Fibroblast of lung (primary cell): Measurements from ENCODE around the gene PPP1R13B. TPM values are rescaled to one million over a fixed set of nuclear protein-coding genes. Genes with fewer than 3 reads are reported as not detected.

Experiments
- DNase-seq, 2 donors: peaks; one replicate each; pipeline versions ENCODE4 v3.0.0 to v3.0.0-alpha.2; 2010; ENCODE audit warnings: low read depth in 2 of 2
- H2AFZ ChIP-seq: 2 replicates; pipeline ENCODE4 v1.5.1; 2012; ENCODE audit warnings: low read length, control low read depth, inconsistent platforms
- H3K27ac ChIP-seq: 2 replicates; pipeline ENCODE4 v1.5.1; 2011; ENCODE audit warnings: low read length, control low read depth; ENCODE audit not compliant: insufficient read depth
- H3K27me3 ChIP-seq: 2 replicates; pipeline ENCODE4 v1.5.1; 2011; ENCODE audit warnings: mild to moderate bottlenecking, low read length; ENCODE audit not compliant: control insufficient read depth, insufficient read depth
- H3K36me3 ChIP-seq: 2 replicates; pipeline ENCODE4 v1.5.1; 2011; ENCODE audit warnings: low read length; ENCODE audit not compliant: control insufficient read depth, insufficient read depth
- H3K4me1 ChIP-seq: 2 replicates; pipeline ENCODE4 v1.5.1; 2011; ENCODE audit warnings: low read length; ENCODE audit not compliant: control insufficient read depth, insufficient read depth; ENCODE audit errors: extremely low read depth
- H3K4me2 ChIP-seq: 2 replicates; pipeline ENCODE4 v1.5.1; 2011; ENCODE audit warnings: low read length, control low read depth; ENCODE audit not compliant: insufficient read depth; ENCODE audit errors: extremely low read depth
- H3K4me3 ChIP-seq, 4 experiments: fragments of 200-600 bp in 1 of 4; sonication (generic) in 1 of 4; replicated peaks in 1 of 4; 2 replicates each; pipeline ENCODE4 v1.5.1; 2011 to 2016; ENCODE audit warnings: low read length in 4 of 4, low read depth in 3 of 4, mild to moderate bottlenecking in 3 of 4, control low read depth in 2 of 4, inconsistent platforms in 1 of 4, mixed read lengths in 1 of 4; ENCODE audit not compliant: insufficient read depth in 1 of 4; ENCODE audit errors: control extremely low read depth in 1 of 4
- H3K79me2 ChIP-seq: 2 replicates; pipeline ENCODE4 v1.5.1; 2012; ENCODE audit warnings: mild to moderate bottlenecking, low read length, inconsistent platforms; ENCODE audit not compliant: control insufficient read depth, insufficient read depth
- H3K9ac ChIP-seq: 2 replicates; pipeline ENCODE4 v1.5.1; 2011; ENCODE audit warnings: mild to moderate bottlenecking, low read length, control low read depth; ENCODE audit not compliant: insufficient read depth
- H3K9me3 ChIP-seq: 2 replicates; pipeline ENCODE4 v1.5.1; 2012; ENCODE audit warnings: low read depth, low read length; ENCODE audit not compliant: control insufficient read depth, insufficient read depth
- H4K20me1 ChIP-seq: 2 replicates; pipeline ENCODE4 v1.5.1; 2011; ENCODE audit warnings: low read length; ENCODE audit not compliant: control insufficient read depth, insufficient read depth; ENCODE audit errors: extremely low read depth
- CTCF ChIP-seq, 2 donors: IDR thresholded peaks in 1 of 2; conservative IDR thresholded peaks in 1 of 2; 1 replicate in 1 of 2; 2 replicates in 1 of 2; pipeline ENCODE4 v1.5.1; 2011 to 2012; ENCODE audit warnings: low read length in 2 of 2, control low read depth in 1 of 2, inconsistent platforms in 1 of 2, low read depth in 1 of 2, mild to moderate bottlenecking in 1 of 2
- EZH2 ChIP-seq: IDR thresholded peaks from 2 replicates; pipeline ENCODE4 v1.5.1; 2012; ENCODE audit warnings: low read length, control low read depth, mild to moderate bottlenecking; ENCODE audit errors: missing control alignments
- polyA plus RNA-seq, 2 donors: library from polyadenylated mRNA; depleted of rRNA in 1 of 2; stranded (reverse) in 1 of 2; unstranded in 1 of 2; fragments of >200 nt; gene quantifications; 2 replicates each; pipeline ENCODE4 v1.2.1, GENCODE V29; 2011 to 2012; ENCODE audit warnings: missing spikeins in 1 of 2
- total RNA-seq: library from RNA; depleted of rRNA; stranded (reverse); fragments of >200 nt; gene quantifications from 2 replicates; pipeline ENCODE4 v1.2.1, GENCODE V29; 2014

PPP1R13B gene
- total and polyA plus RNA-seq, 2 donors (not counting 1 experiment from before 2014, with no cell fraction given) = 2.0 to 2.7 TPM

DNA sequence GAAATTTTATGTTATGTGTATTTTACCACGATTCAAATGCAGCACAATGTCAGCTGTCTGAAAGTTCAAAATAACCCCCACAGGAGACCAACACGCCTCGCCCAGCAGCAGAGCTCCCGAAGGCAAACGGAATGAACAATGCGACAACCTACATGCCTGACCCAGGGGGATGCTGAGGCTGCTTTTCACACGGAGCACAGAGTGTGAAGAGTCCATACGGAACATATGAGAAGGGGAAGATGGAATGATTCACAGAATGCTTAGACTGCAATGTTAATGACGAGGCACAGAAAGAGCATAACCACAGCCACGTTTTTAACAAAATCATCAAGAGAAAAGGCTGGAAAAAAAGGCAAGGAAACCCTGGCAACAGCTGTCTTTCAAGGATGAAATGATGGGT lies 109.2 kb downstream of the PPP1R13B start:
- peak in 1 of 2 donors; percentile 42 for DNase-seq
- Histone ChIP-seq H4K20me1 (no peaks in the 10 kb centered on the region), H3K27ac (no peak overlapping the region), H3K36me3 (peaks cover 2% of the 10 kb centered on the region), H3K4me3 (no peak overlapping the region), H3K79me2 (no peaks in the 10 kb centered on the region), H3K4me1 (peaks cover 2% of the 10 kb centered on the region), H2AFZ (no peak overlapping the region), H3K27me3 (no peaks in the 10 kb centered on the region), H3K9ac (no peak overlapping the region), H3K4me2 (no peak overlapping the region), H3K9me3 (no peaks in the 10 kb centered on the region)
- TF ChIP-seq CTCF (conservative IDR thresholded peaks at IDR 0.05 in 1 of 2, IDR thresholded peaks at IDR 0.05 in 1 of 2; ENCODE audit: low read depth in 1 of 2, low read length in 2 of 2) = no peak
- no peak for TF ChIP-seq EZH2

DNA sequence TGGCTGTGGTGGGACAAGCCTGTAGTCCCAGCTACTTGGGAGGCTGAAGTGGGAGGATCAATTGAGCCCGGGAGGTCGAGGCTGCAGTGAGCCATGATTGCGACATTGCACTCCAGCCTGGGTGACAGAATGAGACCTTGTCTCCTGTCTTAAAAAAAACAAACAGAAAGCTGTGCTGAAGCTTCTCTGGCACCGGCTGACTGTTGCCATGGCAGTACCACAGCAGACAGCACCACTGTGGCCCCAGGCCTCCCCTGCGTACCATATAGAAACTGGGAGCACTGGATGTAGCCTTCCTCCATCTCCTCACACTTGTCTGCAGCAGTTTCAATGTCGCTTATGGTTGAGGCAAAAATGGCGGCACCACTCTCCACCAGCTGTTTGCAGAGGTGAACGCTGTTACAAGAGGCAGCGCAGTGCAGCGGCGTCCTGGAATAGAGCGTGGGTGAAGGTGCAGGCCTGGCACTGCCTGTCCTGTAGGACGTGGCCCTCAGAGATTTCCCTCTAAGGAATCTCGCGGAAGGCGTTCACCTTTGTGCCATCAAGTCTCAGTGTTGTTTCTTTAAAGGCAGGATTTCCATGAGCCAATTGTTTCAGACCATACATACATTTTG lies 109.8 kb downstream of the PPP1R13B start:
- Histone ChIP-seq H3K9ac (no peak overlapping the region), H3K79me2 (no peaks in the 10 kb centered on the region), H3K27me3 (no peaks in the 10 kb centered on the region), H3K4me2 (no peak overlapping the region), H3K9me3 (no peaks in the 10 kb centered on the region), H4K20me1 (no peaks in the 10 kb centered on the region), H3K27ac (no peak overlapping the region), H3K36me3 (peaks cover 6% of the 10 kb centered on the region), H2AFZ (no peak overlapping the region), H3K4me3 (no peak overlapping the region), H3K4me1 (peaks cover 2% of the 10 kb centered on the region)
- no peak for TF ChIP-seq EZH2
- no peak for TF ChIP-seq CTCF (conservative IDR thresholded peaks at IDR 0.05 in 1 of 2, IDR thresholded peaks at IDR 0.05 in 1 of 2; ENCODE audit: low read depth in 1 of 2, low read length in 2 of 2)
- no peak for DNase-seq

GRCh38 chr14:103736546-103737431 lies 110.6 kb downstream of the PPP1R13B start:
- no peak overlapping the region for H3K4me2 ChIP-seq
- peaks cover 7% of the 10 kb centered on the region for H3K36me3 ChIP-seq
- no peaks in the 10 kb centered on the region for H3K27me3 ChIP-seq
- H3K4me1 ChIP-seq = peaks cover 2% of the 10 kb centered on the region
- H2AFZ ChIP-seq = no peak overlapping the region
- H3K79me2 ChIP-seq = no peaks in the 10 kb centered on the region
- no peak overlapping the region for H3K27ac ChIP-seq
- no peak overlapping the region for H3K9ac ChIP-seq
- H4K20me1 ChIP-seq = no peaks in the 10 kb centered on the region
- TF ChIP-seq EZH2 (no peak), CTCF (conservative IDR thresholded peaks at IDR 0.05 in 1 of 2, IDR thresholded peaks at IDR 0.05 in 1 of 2; ENCODE audit: low read depth in 1 of 2, low read length in 2 of 2) (no peak)
- H3K4me3 ChIP-seq = no peak overlapping the region
- DNase-seq = no peak
- H3K9me3 ChIP-seq = no peaks in the 10 kb centered on the region
